PC-3 (cell line): Measurements from ENCODE around the gene MAPK4. TPM values are rescaled to one million over a fixed set of nuclear protein-coding genes. Genes with fewer than 3 reads are reported as not detected.
A peak's percentile ranks its signal among the peaks of the same experiment; 100 is the strongest.
"Not testable (repeated sequence)": the region's sequence is repeated elsewhere in the genome, so short reads cannot be mapped to it uniquely, and the experiment has no call there.

Experiments used
- ATAC-seq: fragments of 200-7000 bp; cut with Tn5 transposase; 2 replicates; pipeline ENCODE4 v1.9.1; 2020; ENCODE audit warnings: mild to moderate bottlenecking, moderate library complexity
- BruUV-seq: library from RNA; stranded (reverse); fragments of 400-500 nt; replicated peaks from 2 replicates; lab custom pipeline; 2021; lab: Mats Ljungman, UMichigan
- CTCF ChIA-PET: fragments of 300-600 bp; sonication (Branson Sonifier 250); formaldehyde crosslinking; loops from one replicate; lab custom pipeline; 2022; ENCODE audit warnings: antibody characterized with exemption; lab: Charles Lee
- POLR2A ChIA-PET: fragments of 300-600 bp; sonication (Branson Sonifier 250); formaldehyde crosslinking; loops from one replicate; lab custom pipeline; 2022; ENCODE audit warnings: antibody characterized with exemption; ENCODE audit not compliant: unreplicated experiment; lab: Charles Lee
- DNase-seq: peaks from one replicate; pipeline ENCODE4 v3.0.0-alpha.2; 2015
- H2AFZ ChIP-seq: fragments of 300-600 bp; sonication (generic); 2 replicates; pipeline ENCODE4 v1.6.0; 2016; ENCODE audit warnings: antibody characterized with exemption, low read length
- H3F3A ChIP-seq: fragments of 300-600 bp; sonication (generic); one replicate; pipeline ENCODE4 v1.6.0; 2017; ENCODE audit warnings: antibody characterized with exemption, low read length, control low read depth, mild to moderate bottlenecking; ENCODE audit not compliant: unreplicated experiment
- H3K27ac ChIP-seq: fragments of 300-600 bp; sonication (generic); 2 replicates; pipeline ENCODE4 v1.5.1; 2016; ENCODE audit warnings: mild to moderate bottlenecking, low read length
- H3K27me3 ChIP-seq: fragments of 300-600 bp; sonication (generic); 2 replicates; pipeline ENCODE4 v1.6.1; 2016; ENCODE audit warnings: low read length, mixed read lengths
- H3K36me3 ChIP-seq: fragments of 300-600 bp; sonication (generic); 2 replicates; pipeline ENCODE4 v1.6.1; 2016; ENCODE audit warnings: low read depth, mixed run types, low read length, mixed read lengths
- H3K4me1 ChIP-seq: fragments of 300-600 bp; sonication (generic); 2 replicates; pipeline ENCODE4 v1.5.1; 2016; ENCODE audit warnings: low read length; ENCODE audit not compliant: insufficient read depth
- H3K4me2 ChIP-seq: fragments of 300-600 bp; sonication (generic); 2 replicates; pipeline ENCODE4 v1.6.0; 2016; ENCODE audit warnings: low read length
- H3K4me3 ChIP-seq: fragments of 300-600 bp; sonication (generic); 2 replicates; pipeline ENCODE4 v1.5.1; 2016; ENCODE audit warnings: mild to moderate bottlenecking, low read length, mixed read lengths
- H3K79me2 ChIP-seq: fragments of 300-600 bp; sonication (generic); 2 replicates; pipeline ENCODE4 v1.6.1; 2017; ENCODE audit warnings: low read length, mixed read lengths
- H3K9ac ChIP-seq: fragments of 300-600 bp; sonication (generic); 2 replicates; pipeline ENCODE4 v1.6.0; 2016; ENCODE audit warnings: mild to moderate bottlenecking, low read length
- H3K9me2 ChIP-seq: fragments of 300-600 bp; sonication (generic); replicated peaks from 2 replicates; pipeline ENCODE4 v1.6.1; 2016; ENCODE audit warnings: mixed run types, low read length, mixed read lengths
- H3K9me3 ChIP-seq: fragments of 300-600 bp; sonication (generic); 2 replicates; pipeline ENCODE4 v1.6.1; 2016; ENCODE audit warnings: low read length, mixed read lengths
- H4K20me1 ChIP-seq: fragments of 300-600 bp; sonication (generic); 2 replicates; pipeline ENCODE4 v1.6.1; 2016; ENCODE audit warnings: low read length, mixed read lengths
- EZH2 ChIP-seq: fragments of 300-600 bp; sonication (generic); IDR thresholded peaks from one replicate; pipeline ENCODE4 v1.6.1; 2017; ENCODE audit warnings: antibody characterized with exemption, mild to moderate bottlenecking, low read length; ENCODE audit not compliant: unreplicated experiment
- EZH2phosphoT487 ChIP-seq: fragments of 300-600 bp; sonication (generic); IDR thresholded peaks from 2 replicates; pipeline ENCODE4 v1.6.1; 2018; ENCODE audit warnings: mild to moderate bottlenecking, antibody characterized with exemption, low read length, borderline replicate concordance
- intact Hi-C: fragments of 100-400 bp; cut with micrococcal nuclease; formaldehyde crosslinking; loops from 2 replicates; pipeline ENCODE4 v1.9.0; 2023
- total RNA-seq: library from RNA; depleted of rRNA; stranded (reverse); fragments of >200 nt; gene quantifications from 2 replicates; pipeline ENCODE4 v1.2.3, GENCODE V29; 2014
- TF ChIP-seq, protein P1 (sequence below): fragments of 300-600 bp; sonication (generic); conservative IDR thresholded peaks from 2 replicates; pipeline ENCODE4 v1.5.1; 2017; ENCODE audit warnings: antibody characterized with exemption, low read depth, mild to moderate bottlenecking, low read length

Gene MAPK4
- total RNA-seq, 1 experiment from 2014 or later, result not detected

- ATAC-seq, result no peak
- H3K4me3 ChIP-seq, result no peak overlapping the region
Observed at GRCh38 chr18:50560681-50561629, 1.1 kb downstream of the MAPK4 start.

GRCh38 chr18:50562258-50562657, 2.4 kb downstream of the MAPK4 start:
- ATAC-seq, DNase-seq, H2AFZ ChIP-seq, H3K9me3 ChIP-seq, H3K79me2 ChIP-seq, H3K9me2 ChIP-seq, H3K4me2 ChIP-seq, H3K4me3 ChIP-seq, H3K27ac ChIP-seq, intact Hi-C loops, CTCF ChIA-PET, BruUV-seq, H3K9ac ChIP-seq, H3K4me1 ChIP-seq, H4K20me1 ChIP-seq, H3K36me3 ChIP-seq, H3F3A ChIP-seq, POLR2A ChIA-PET: not testable (repeated sequence)
- H3K27me3 ChIP-seq, result peaks cover 30% of the 10 kb centered on the region

More at GRCh38 chr18:50560681-50561629, 1.1 kb downstream of the MAPK4 start:
- Histone ChIP-seq H3F3A (no peaks in the 10 kb centered on the region), H3K4me2 (no peak overlapping the region), H3K27me3 (peaks cover 34% of the 10 kb centered on the region), H4K20me1 (no peaks in the 10 kb centered on the region), H3K4me1 (no peaks in the 10 kb centered on the region), H3K9me2 (no peaks in the 10 kb centered on the region), H2AFZ (no peak overlapping the region), H3K9ac (no peak overlapping the region), H3K36me3 (no peaks in the 10 kb centered on the region), H3K9me3 (no peaks in the 10 kb centered on the region), H3K79me2 (no peaks in the 10 kb centered on the region), H3K27ac (no peak overlapping the region)
- BruUV-seq, result no TSS peak
- TF ChIP-seq EZH2 (peak; percentile 35), EZH2phosphoT487 (no peak)
- ChIA-PET CTCF (no interaction called here), POLR2A (no interaction called here)
- intact Hi-C loops, result no loop called here
- no peak for DNase-seq

DNA sequence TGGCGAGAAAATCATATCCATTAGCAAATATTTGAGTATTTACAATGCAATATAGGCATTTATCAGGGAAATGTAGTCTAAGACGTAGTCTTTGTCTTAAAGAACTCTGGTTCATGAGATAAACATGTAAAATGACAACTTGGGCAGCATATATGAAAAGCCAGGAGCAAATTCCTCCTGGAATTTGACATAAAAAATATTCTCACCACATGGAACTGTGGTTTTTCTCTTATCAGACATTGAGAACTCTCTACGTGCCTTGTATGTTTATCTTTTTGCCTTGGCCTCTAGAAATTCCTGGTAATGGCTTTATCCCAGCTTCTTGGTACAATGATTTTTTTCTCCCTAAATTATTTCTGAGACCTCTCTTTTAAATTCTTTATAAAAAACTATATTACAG, 2.8 kb downstream of the MAPK4 start:
- Histone ChIP-seq H3K9me2 (no peaks in the 10 kb centered on the region), H3K9me3 (no peaks in the 10 kb centered on the region), H3K4me3 (no peak overlapping the region), H2AFZ (no peak overlapping the region), H3K4me1 (no peaks in the 10 kb centered on the region), H3K27me3 (peaks cover 26% of the 10 kb centered on the region), H3K79me2 (no peaks in the 10 kb centered on the region), H3K4me2 (no peak overlapping the region), H3F3A (no peaks in the 10 kb centered on the region), H3K9ac (no peak overlapping the region), H3K36me3 (no peaks in the 10 kb centered on the region), H3K27ac (no peak overlapping the region), H4K20me1 (no peaks in the 10 kb centered on the region)
- ATAC-seq, result no peak
- no TSS peak for BruUV-seq
- POLR2A ChIA-PET, result no interaction called here
- intact Hi-C loops, result no loop called here
- CTCF ChIA-PET, result no interaction called here
- TF ChIP-seq EZH2 (no peak), EZH2phosphoT487 (no peak)
- TF ChIP-seq, protein P1, sequence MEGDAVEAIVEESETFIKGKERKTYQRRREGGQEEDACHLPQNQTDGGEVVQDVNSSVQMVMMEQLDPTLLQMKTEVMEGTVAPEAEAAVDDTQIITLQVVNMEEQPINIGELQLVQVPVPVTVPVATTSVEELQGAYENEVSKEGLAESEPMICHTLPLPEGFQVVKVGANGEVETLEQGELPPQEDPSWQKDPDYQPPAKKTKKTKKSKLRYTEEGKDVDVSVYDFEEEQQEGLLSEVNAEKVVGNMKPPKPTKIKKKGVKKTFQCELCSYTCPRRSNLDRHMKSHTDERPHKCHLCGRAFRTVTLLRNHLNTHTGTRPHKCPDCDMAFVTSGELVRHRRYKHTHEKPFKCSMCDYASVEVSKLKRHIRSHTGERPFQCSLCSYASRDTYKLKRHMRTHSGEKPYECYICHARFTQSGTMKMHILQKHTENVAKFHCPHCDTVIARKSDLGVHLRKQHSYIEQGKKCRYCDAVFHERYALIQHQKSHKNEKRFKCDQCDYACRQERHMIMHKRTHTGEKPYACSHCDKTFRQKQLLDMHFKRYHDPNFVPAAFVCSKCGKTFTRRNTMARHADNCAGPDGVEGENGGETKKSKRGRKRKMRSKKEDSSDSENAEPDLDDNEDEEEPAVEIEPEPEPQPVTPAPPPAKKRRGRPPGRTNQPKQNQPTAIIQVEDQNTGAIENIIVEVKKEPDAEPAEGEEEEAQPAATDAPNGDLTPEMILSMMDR, result no peak
- no peak for DNase-seq
